B cell (primary cell): Measurements from ENCODE around the gene TRRAP. TPM values are rescaled to one million over a fixed set of nuclear protein-coding genes. Genes with fewer than 3 reads are reported as not detected.

Experiments used
- ATAC-seq: fragments of 200-7000 bp; cut with Tn5 transposase; one replicate; pipeline ENCODE4 v1.10.0; 2021; ENCODE audit warnings: low read depth, mild to moderate bottlenecking, moderate number of reproducible peaks, moderate library complexity
- CTCF ChIA-PET: fragments of 350-600 bp; sonication (Branson Sonifier 250); formaldehyde crosslinking; loops from one replicate; lab custom pipeline; 2021; ENCODE audit warnings: antibody characterized with exemption, inconsistent platforms; lab: Charles Lee
- POLR2A ChIA-PET: fragments of 350-600 bp; sonication (Branson Sonifier 250); formaldehyde crosslinking; loops from one replicate; lab custom pipeline; 2021; ENCODE audit warnings: antibody characterized with exemption; lab: Charles Lee
- DNase-seq: peaks from one replicate; pipeline ENCODE4 v3.0.0; 2013
- H2AFZ ChIP-seq: 2 replicates; pipeline ENCODE4 v1.6.1; 2012; ENCODE audit warnings: mild to moderate bottlenecking, low read depth, low read length; ENCODE audit not compliant: insufficient read depth, poor library complexity, severe bottlenecking
- H3K27ac ChIP-seq, 2 donors: 1 replicate in 1 of 2; 2 replicates in 1 of 2; pipeline ENCODE4 v1.5.1; 2012 to 2013; ENCODE audit warnings: low read length in 2 of 2, mild to moderate bottlenecking in 2 of 2, moderate library complexity in 1 of 2
- H3K27me3 ChIP-seq, 4 experiments: fragments of 200-600 bp in 1 of 4; sonication (generic) in 1 of 4; replicated peaks in 1 of 4; 1 replicate in 2 of 4; 2 replicates in 2 of 4; pipeline versions ENCODE4 v1.6.1 to v1.7.0; 2013 to 2016; ENCODE audit warnings: low read length in 3 of 4, mild to moderate bottlenecking in 2 of 4, mixed read lengths in 1 of 4, moderate library complexity in 1 of 4; ENCODE audit not compliant: insufficient read depth in 4 of 4, control insufficient read depth in 3 of 4; ENCODE audit errors: control extremely low read depth in 1 of 4
- H3K36me3 ChIP-seq, 2 experiments: replicated peaks in 1 of 2; 1 replicate in 1 of 2; 2 replicates in 1 of 2; pipeline versions ENCODE4 v1.6.1 to v1.7.1; 2013; ENCODE audit warnings: low read length in 1 of 2; ENCODE audit not compliant: insufficient read depth in 2 of 2, control insufficient read depth in 1 of 2; ENCODE audit errors: control extremely low read depth in 1 of 2, extremely low read depth in 1 of 2
- H3K4me1 ChIP-seq, 2 donors: fragments of 200-600 bp in 1 of 2; sonication (generic) in 1 of 2; 1 replicate in 1 of 2; 2 replicates in 1 of 2; pipeline versions ENCODE4 v1.5.1 to v1.6.1; 2013 to 2017; ENCODE audit warnings: low read length in 2 of 2; ENCODE audit not compliant: control insufficient read depth in 2 of 2, insufficient read depth in 2 of 2
- H3K4me2 ChIP-seq: replicated peaks from 2 replicates; pipeline ENCODE3; 2012; ENCODE audit warnings: mild to moderate bottlenecking, low read depth, low read length; ENCODE audit not compliant: poor library complexity, severe bottlenecking
- H3K4me3 ChIP-seq, 5 experiments: fragments of 200-600 bp in 1 of 5; sonication (generic) in 1 of 5; 1 replicate in 3 of 5; 2 replicates in 2 of 5; pipeline versions ENCODE4 v1.5.1 to v1.7.0; 2011 to 2016; ENCODE audit warnings: low read length in 4 of 5, mild to moderate bottlenecking in 4 of 5, low read depth in 2 of 5, control low read depth in 1 of 5, moderate library complexity in 1 of 5; ENCODE audit not compliant: insufficient read depth in 1 of 5; ENCODE audit errors: control extremely low read depth in 1 of 5, extremely low read depth in 1 of 5
- H3K79me2 ChIP-seq: fragments of 200-600 bp; sonication (generic); one replicate; pipeline ENCODE4 v1.6.0; 2016; ENCODE audit warnings: low read length; ENCODE audit not compliant: control insufficient read depth, insufficient read depth
- H3K9ac ChIP-seq: fragments of 200-600 bp; sonication (generic); 2 replicates; pipeline ENCODE4 v1.6.1; 2017; ENCODE audit warnings: mild to moderate bottlenecking, low read length, moderate library complexity
- H3K9me3 ChIP-seq, 3 donors: one replicate each; pipeline versions ENCODE4 v1.6.1 to v1.7.1; 2013; ENCODE audit warnings: low read length in 2 of 3; ENCODE audit not compliant: control insufficient read depth in 2 of 3, insufficient read depth in 1 of 3; ENCODE audit errors: control extremely low read depth in 1 of 3
- H4K20me1 ChIP-seq: 2 replicates; pipeline ENCODE4 v1.6.0; 2012; ENCODE audit warnings: mild to moderate bottlenecking, low read length; ENCODE audit not compliant: insufficient read depth, control insufficient read depth, poor library complexity, severe bottlenecking
- H3K27ac Mint-ChIP-seq: one replicate; pipeline ENCODE4 v1.8.0; 2021; ENCODE audit warnings: mixed read lengths
- H3K27me3 Mint-ChIP-seq: one replicate; pipeline ENCODE4 v1.8.0; 2021; ENCODE audit warnings: mixed read lengths
- H3K4me1 Mint-ChIP-seq: one replicate; pipeline ENCODE4 v1.8.0; 2021; ENCODE audit warnings: mixed read lengths
- H3K4me3 Mint-ChIP-seq: one replicate; pipeline ENCODE4 v1.8.0; 2021; ENCODE audit warnings: mixed read lengths
- H3K9me3 Mint-ChIP-seq: one replicate; pipeline ENCODE4 v1.8.0; 2022; ENCODE audit warnings: mixed read lengths; ENCODE audit not compliant: insufficient read depth
- CTCF ChIP-seq: fragments of 200-600 bp; IDR thresholded peaks from one replicate; pipeline ENCODE4 v1.8.0; 2022; ENCODE audit warnings: antibody characterized with exemption, mild to moderate bottlenecking
- EZH2 ChIP-seq: IDR thresholded peaks from 2 replicates; pipeline ENCODE4 v1.6.1; 2012; ENCODE audit warnings: borderline replicate concordance, low read depth, mild to moderate bottlenecking, moderate library complexity, low read length; ENCODE audit not compliant: insufficient read depth, poor library complexity, severe bottlenecking
- WGBS: methylation state at CpG from one replicate; pipeline ENCODE4 v1.1.5; 2013; ENCODE audit warnings: missing lambda C conversion rate; ENCODE audit not compliant: insufficient coverage; 5-methylcytosine and 5-hydroxymethylcytosine counted together
- intact Hi-C: fragments of 100-400 bp; cut with micrococcal nuclease; formaldehyde crosslinking; loops from one replicate; pipeline ENCODE4 v1.10.0; 2022
- polyA plus RNA-seq: library from polyadenylated mRNA; depleted of rRNA; stranded (reverse); fragments of >200 nt; gene quantifications from 2 replicates; pipeline ENCODE4 v1.2.3, GENCODE V29; 2012
- total RNA-seq, 2 donors: library from RNA; stranded (reverse); fragments of 120-200 nt in 1 of 2; gene quantifications; 1 replicate in 1 of 2; 2 replicates in 1 of 2; pipeline versions ENCODE4 v1.2.3 to v1.2.4, GENCODE V29; 2013 to 2022

Gene TRRAP
- total and polyA plus RNA-seq, 2 donors (not counting 1 experiment from before 2014, with no cell fraction given), result 25.4 to 102 TPM

DNA sequence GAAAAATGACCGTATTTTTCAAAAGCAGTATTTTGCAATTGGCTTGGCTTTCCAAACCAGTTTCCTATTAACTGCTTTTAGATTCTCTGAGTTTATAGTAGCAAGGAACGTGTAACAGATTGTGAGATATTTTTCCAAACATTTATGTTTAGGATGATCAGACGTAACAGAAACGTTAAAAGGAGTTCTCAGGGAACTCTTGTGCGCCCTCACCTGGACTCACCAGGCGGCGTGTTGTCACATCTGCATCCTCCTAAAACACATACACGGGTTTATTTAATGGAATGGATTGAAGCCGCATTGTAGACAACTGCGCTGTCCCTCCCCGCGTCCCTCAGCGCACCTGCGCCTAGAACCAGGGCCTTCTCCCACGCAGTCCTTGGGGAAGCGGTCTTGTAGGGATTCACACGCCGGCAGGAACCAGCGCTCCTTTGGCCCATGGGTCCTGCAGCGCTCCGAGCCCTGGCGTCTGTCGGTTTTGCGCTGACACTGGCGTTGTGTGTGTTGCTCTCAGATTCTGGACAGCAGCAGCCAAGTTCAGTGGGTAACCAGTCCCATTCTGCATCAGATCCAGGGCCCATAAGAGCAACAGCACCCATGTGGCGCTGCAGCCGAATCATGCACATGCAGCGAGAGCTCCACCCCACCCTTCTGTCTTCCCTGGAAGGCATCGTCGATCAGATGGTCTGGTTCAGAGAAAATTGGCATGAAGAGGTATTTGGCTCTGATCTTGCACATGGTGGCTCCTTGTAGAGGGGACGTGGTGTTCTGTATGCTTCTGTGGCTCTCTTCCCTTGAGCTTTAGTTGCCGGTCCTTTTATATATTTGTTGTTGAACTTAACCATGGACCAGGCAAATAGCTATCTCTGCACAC, 114.9 kb downstream of the TRRAP start:
- Histone ChIP-seq H3K4me3 (no peak overlapping the region), H3K79me2 (peaks cover 4% of the 10 kb centered on the region), H2AFZ (no peak overlapping the region), H4K20me1 (no peaks in the 10 kb centered on the region), H3K4me2 (no peak overlapping the region), H3K27me3 (no peaks in the 10 kb centered on the region), H3K27ac (no peak overlapping the region), H3K36me3 (peaks cover 3 to 90% of the 10 kb centered on the region in 2 experiments), H3K4me1 (no peaks in the 10 kb centered on the region), H3K9ac (no peak overlapping the region), H3K9me3 (no peaks in the 10 kb centered on the region)
- TF ChIP-seq CTCF, result no peak
- no peak for TF ChIP-seq EZH2
- 98% methylated on average over 27 of the region's 32 CpGs for WGBS
- no peak for DNase-seq
- POLR2A ChIA-PET, result no interaction called here
- Mint-ChIP-seq H3K4me3 (no peak overlapping the region), H3K27me3 (no peaks in the 10 kb centered on the region), H3K27ac (no peak overlapping the region), H3K4me1 (peaks cover 7% of the 10 kb centered on the region), H3K9me3 (no peaks in the 10 kb centered on the region)
- CTCF ChIA-PET, result interaction anchor here (1.0 kb wide), 1 partner anchor 9 kb away, joined by 3 read pairs; no protein-coding TSS in a partner anchor
- intact Hi-C loops, result no loop called here
- no peak for ATAC-seq
